IMR-90 (cell line): Measurements from ENCODE around the gene CPXM2.

Experiments
- BHLHE40 ChIP-seq: fragments of 150-350 bp; IDR thresholded peaks from 2 replicates; pipeline ENCODE4 v1.6.1; 2016; ENCODE audit warnings: mild to moderate bottlenecking, low read depth, low read length
- CTCF ChIP-seq: conservative IDR thresholded peaks from 2 replicates; pipeline ENCODE4 v1.5.1; 2012; ENCODE audit warnings: mild to moderate bottlenecking, low read depth, low read length, improper control_type of control experiment
- MAZ ChIP-seq: IDR thresholded peaks from 2 replicates; pipeline ENCODE4 v1.6.1; 2012; ENCODE audit warnings: low read depth, mild to moderate bottlenecking, low read length, improper control_type of control experiment, moderate library complexity, borderline replicate concordance
- MXI1 ChIP-seq: IDR thresholded peaks from 2 replicates; pipeline ENCODE4 v1.6.1; 2012; ENCODE audit warnings: low read depth, mild to moderate bottlenecking, low read length, moderate library complexity, borderline replicate concordance
- POLR2A ChIP-seq: IDR thresholded peaks from 2 replicates; pipeline ENCODE4 v1.6.1; 2012; ENCODE audit warnings: mild to moderate bottlenecking, low read depth, low read length

GRCh38 chr10:123847686-123848432 lies 43.7 kb downstream of the CPXM2 start:
- TF ChIP-seq CTCF (no peak), MAZ (no peak), POLR2A (no peak), BHLHE40 (no peak), MXI1 (no peak)
